ENCODE data around the gene NFKBIE.
A peak's percentile ranks its signal among the peaks of the same experiment; 100 is the strongest.

Gene NFKBIE

GRCh38 chr6:44257753-44258324, 7.5 kb downstream of the NFKBIE start:
- DNase-seq (ENCODE audit: low read depth), result no peak

- peak; percentile 51 for DNase-seq (ENCODE audit: low read depth)
Observed at GRCh38 chr6:44257025-44257752, 8.2 kb downstream of the NFKBIE start, which contains the start of gene SLC35B2. TSS of gene SLC35B2 (minus strand) at chr6:44257528. CDS start at chr6:44257410, 118 bp downstream.

- no peak for DNase-seq (ENCODE audit: low read depth)
Observed at GRCh38 chr6:44256775-44257024, 8.7 kb downstream of the NFKBIE start.

GRCh38 chr6:44255871-44256774, 9.2 kb downstream of the NFKBIE start:
- DNase-seq (ENCODE audit: low read depth), result no peak

GRCh38 chr6:44255105-44255808, 10.1 kb downstream of the NFKBIE start:
- no peak for DNase-seq (ENCODE audit: low read depth)

GRCh38 chr6:44254191-44255104, 10.9 kb downstream of the NFKBIE start:
- DNase-seq (ENCODE audit: low read depth), result no peak

- DNase-seq (ENCODE audit: low read depth), result no peak
Observed at GRCh38 chr6:44253307-44254101, 11.8 kb downstream of the NFKBIE start.

GRCh38 chr6:44251576-44252524, 13.5 kb downstream of the NFKBIE start:
- no peak for DNase-seq (ENCODE audit: low read depth)

- DNase-seq (ENCODE audit: low read depth), result no peak
Observed at GRCh38 chr6:44250718-44251123, 14.6 kb downstream of the NFKBIE start.

- DNase-seq (ENCODE audit: low read depth), result no peak
Observed at GRCh38 chr6:44250067-44250717, 15.2 kb downstream of the NFKBIE start.

GRCh38 chr6:44249082-44249748, 16.1 kb downstream of the NFKBIE start:
- DNase-seq (ENCODE audit: low read depth), result no peak

GRCh38 chr6:44248579-44248978, 16.8 kb downstream of the NFKBIE start:
- DNase-seq (ENCODE audit: low read depth), result no peak

- DNase-seq (ENCODE audit: low read depth), result peak; percentile 89
Observed at GRCh38 chr6:44247338-44248302, 17.7 kb downstream of the NFKBIE start.

- DNase-seq (ENCODE audit: low read depth), result peak; percentile 97
Observed at GRCh38 chr6:44246663-44247337, 18.6 kb downstream of the NFKBIE start, which contains the start of gene HSP90AB1. TSS of gene HSP90AB1 (plus strand) at chr6:44247101. CDS start at chr6:44248630, 1,529 bp downstream.

GRCh38 chr6:44245912-44246662, 19.3 kb downstream of the NFKBIE start:
- peak; percentile 79 for DNase-seq (ENCODE audit: low read depth)

All from stimulated activated CD4-positive, alpha-beta T cell treated with anti-CD3 and anti-CD28 coated beads, Interleukin-2, amount 100 ng/mL, for 4 hours (primary cell).